ENCODE data around the gene ABCA2.

The ABCA2 gene

GRCh38 chr9:137025517-137025966, 2.5 kb downstream of the ABCA2 start:
- peaks cover 24% of the 10 kb centered on the region for H3K27me3 ChIP-seq (ENCODE audit: control insufficient read depth, insufficient read depth, low read length)
- no peaks in the 10 kb centered on the region for H3K36me3 ChIP-seq (ENCODE audit: control insufficient read depth, insufficient read depth, low read length)
- no peak overlapping the region for H3K9ac ChIP-seq (ENCODE audit: low read length)
- H3K27ac ChIP-seq (ENCODE audit: low read depth, low read length) = no peak overlapping the region
- H3K4me1 ChIP-seq (ENCODE audit: control insufficient read depth, insufficient read depth, low read length) = peaks cover 7% of the 10 kb centered on the region; the same call in 1 of the 2 replicates
- H3K9me3 ChIP-seq (ENCODE audit: control insufficient read depth, insufficient read depth, low read depth, low read length) = no peaks in the 10 kb centered on the region
- no peak overlapping the region for H3K4me3 ChIP-seq (ENCODE audit: low read depth, low read length)

DNA sequence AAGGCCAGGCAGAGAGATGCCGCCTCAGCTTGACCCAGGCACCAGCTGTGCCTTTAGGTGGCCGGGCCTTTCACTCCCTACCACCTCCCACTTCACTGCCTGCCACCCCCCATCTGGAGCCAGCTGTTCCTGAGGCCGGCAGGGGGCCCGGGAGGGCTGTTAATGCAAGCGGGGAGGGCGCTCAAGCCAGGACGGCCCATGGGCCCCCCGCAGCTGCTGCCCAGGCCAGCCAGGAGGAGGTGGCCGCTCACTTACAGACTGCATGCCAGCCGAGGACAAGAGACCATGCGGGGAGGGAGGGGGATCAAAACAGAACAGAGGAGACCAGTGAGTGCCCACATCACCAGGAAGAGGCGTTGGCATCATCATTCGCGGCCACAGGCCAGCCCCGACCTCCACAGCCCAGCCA, 4.5 kb downstream of the ABCA2 start:
- no peak overlapping the region for H3K27ac ChIP-seq (ENCODE audit: low read depth, low read length)
- no peaks in the 10 kb centered on the region for H3K9me3 ChIP-seq (ENCODE audit: control insufficient read depth, insufficient read depth, low read depth, low read length)
- H3K27me3 ChIP-seq (ENCODE audit: control insufficient read depth, insufficient read depth, low read length) = peaks cover 17% of the 10 kb centered on the region
- peaks cover 3% of the 10 kb centered on the region; the same call in 1 of the 2 replicates for H3K4me1 ChIP-seq (ENCODE audit: control insufficient read depth, insufficient read depth, low read length)
- no peaks in the 10 kb centered on the region for H3K36me3 ChIP-seq (ENCODE audit: control insufficient read depth, insufficient read depth, low read length)
- H3K9ac ChIP-seq (ENCODE audit: low read length) = no peak overlapping the region
- no peak overlapping the region for H3K4me3 ChIP-seq (ENCODE audit: low read depth, low read length)

DNA sequence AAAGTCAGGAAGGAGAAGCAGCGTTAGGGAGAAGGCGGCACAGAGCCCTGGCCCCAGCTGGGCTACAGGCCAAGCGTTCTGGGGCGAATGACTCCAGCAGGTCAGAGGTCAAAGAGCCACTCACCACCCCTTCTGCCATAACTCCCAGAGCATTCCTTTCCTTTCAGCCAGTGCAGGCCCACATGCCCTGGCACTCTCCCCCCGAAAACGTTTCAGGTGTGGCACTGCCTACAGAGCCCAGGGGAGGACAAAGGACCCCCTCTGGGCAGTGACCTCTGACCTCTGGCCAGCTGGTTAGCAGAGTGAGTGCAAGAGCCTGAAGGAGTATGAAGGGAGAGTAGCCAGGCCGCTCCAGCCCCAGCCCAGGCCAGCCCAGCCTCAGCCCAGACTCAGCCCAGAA, 4.9 kb downstream of the ABCA2 start:
- H3K4me3 ChIP-seq (ENCODE audit: low read depth, low read length) = no peak overlapping the region
- H3K9ac ChIP-seq (ENCODE audit: low read length) = no peak overlapping the region
- H3K36me3 ChIP-seq (ENCODE audit: control insufficient read depth, insufficient read depth, low read length) = no peaks in the 10 kb centered on the region
- peaks cover 3% of the 10 kb centered on the region; the same call in 1 of the 2 replicates for H3K4me1 ChIP-seq (ENCODE audit: control insufficient read depth, insufficient read depth, low read length)
- H3K27me3 ChIP-seq (ENCODE audit: control insufficient read depth, insufficient read depth, low read length) = peaks cover 13% of the 10 kb centered on the region
- H3K27ac ChIP-seq (ENCODE audit: low read depth, low read length) = no peak overlapping the region
- no peaks in the 10 kb centered on the region for H3K9me3 ChIP-seq (ENCODE audit: control insufficient read depth, insufficient read depth, low read depth, low read length)

DNA sequence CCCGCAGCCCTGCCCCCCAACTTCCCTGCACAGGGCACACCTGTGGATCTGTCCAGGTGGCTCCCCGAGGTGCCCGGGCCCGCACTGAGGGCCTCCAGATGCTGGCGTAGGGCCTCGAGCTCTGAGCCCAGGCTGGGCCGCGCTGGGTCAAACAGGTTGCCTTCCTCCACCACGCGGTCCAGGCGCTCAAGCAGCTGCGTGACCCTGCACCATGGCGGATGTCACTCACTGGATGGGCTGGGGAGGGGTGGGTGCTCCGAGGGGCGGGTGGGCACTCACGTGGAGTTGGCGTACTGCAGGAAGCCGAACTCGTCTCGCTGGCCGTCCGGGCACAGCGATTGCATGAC, 5.4 kb downstream of the ABCA2 start:
- Histone ChIP-seq H3K4me1 (ENCODE audit: control insufficient read depth, insufficient read depth, low read length) (peaks cover 3% of the 10 kb centered on the region; the same call in 1 of the 2 replicates), H3K36me3 (ENCODE audit: control insufficient read depth, insufficient read depth, low read length) (no peaks in the 10 kb centered on the region), H3K9ac (ENCODE audit: low read length) (no peak overlapping the region), H3K4me3 (ENCODE audit: low read depth, low read length) (no peak overlapping the region), H3K9me3 (ENCODE audit: control insufficient read depth, insufficient read depth, low read depth, low read length) (no peaks in the 10 kb centered on the region), H3K27me3 (ENCODE audit: control insufficient read depth, insufficient read depth, low read length) (peaks cover 13% of the 10 kb centered on the region), H3K27ac (ENCODE audit: low read depth, low read length) (no peak overlapping the region)

- Histone ChIP-seq H3K9ac (ENCODE audit: low read length) (no peak overlapping the region), H3K36me3 (ENCODE audit: control insufficient read depth, insufficient read depth, low read length) (0 out of 2 replicates have a peak, but pooled peaks cover 3% of the 10 kb centered on the region), H3K9me3 (ENCODE audit: control insufficient read depth, insufficient read depth, low read depth, low read length) (no peaks in the 10 kb centered on the region), H3K4me1 (ENCODE audit: control insufficient read depth, insufficient read depth, low read length) (peaks cover 3% of the 10 kb centered on the region; the same call in 1 of the 2 replicates), H3K27ac (ENCODE audit: low read depth, low read length) (no peak overlapping the region), H3K27me3 (ENCODE audit: control insufficient read depth, insufficient read depth, low read length) (peaks cover 7% of the 10 kb centered on the region), H3K4me3 (ENCODE audit: low read depth, low read length) (no peak overlapping the region)
These were observed 5.9 kb downstream of the ABCA2 start for GRCh38 chr9:137021979-137022661.

GRCh38 chr9:137021568-137021978, 6.5 kb downstream of the ABCA2 start:
- no peaks in the 10 kb centered on the region for H3K9me3 ChIP-seq (ENCODE audit: control insufficient read depth, insufficient read depth, low read depth, low read length)
- no peak overlapping the region for H3K4me3 ChIP-seq (ENCODE audit: low read depth, low read length)
- peaks cover 2% of the 10 kb centered on the region; the same call in 1 of the 2 replicates for H3K27me3 ChIP-seq (ENCODE audit: control insufficient read depth, insufficient read depth, low read length)
- H3K27ac ChIP-seq (ENCODE audit: low read depth, low read length) = no peak overlapping the region
- no peak overlapping the region for H3K9ac ChIP-seq (ENCODE audit: low read length)
- 0 out of 2 replicates have a peak, but pooled peaks cover 4% of the 10 kb centered on the region for H3K36me3 ChIP-seq (ENCODE audit: control insufficient read depth, insufficient read depth, low read length)
- H3K4me1 ChIP-seq (ENCODE audit: control insufficient read depth, insufficient read depth, low read length) = peaks cover 3% of the 10 kb centered on the region; the same call in 1 of the 2 replicates

DNA sequence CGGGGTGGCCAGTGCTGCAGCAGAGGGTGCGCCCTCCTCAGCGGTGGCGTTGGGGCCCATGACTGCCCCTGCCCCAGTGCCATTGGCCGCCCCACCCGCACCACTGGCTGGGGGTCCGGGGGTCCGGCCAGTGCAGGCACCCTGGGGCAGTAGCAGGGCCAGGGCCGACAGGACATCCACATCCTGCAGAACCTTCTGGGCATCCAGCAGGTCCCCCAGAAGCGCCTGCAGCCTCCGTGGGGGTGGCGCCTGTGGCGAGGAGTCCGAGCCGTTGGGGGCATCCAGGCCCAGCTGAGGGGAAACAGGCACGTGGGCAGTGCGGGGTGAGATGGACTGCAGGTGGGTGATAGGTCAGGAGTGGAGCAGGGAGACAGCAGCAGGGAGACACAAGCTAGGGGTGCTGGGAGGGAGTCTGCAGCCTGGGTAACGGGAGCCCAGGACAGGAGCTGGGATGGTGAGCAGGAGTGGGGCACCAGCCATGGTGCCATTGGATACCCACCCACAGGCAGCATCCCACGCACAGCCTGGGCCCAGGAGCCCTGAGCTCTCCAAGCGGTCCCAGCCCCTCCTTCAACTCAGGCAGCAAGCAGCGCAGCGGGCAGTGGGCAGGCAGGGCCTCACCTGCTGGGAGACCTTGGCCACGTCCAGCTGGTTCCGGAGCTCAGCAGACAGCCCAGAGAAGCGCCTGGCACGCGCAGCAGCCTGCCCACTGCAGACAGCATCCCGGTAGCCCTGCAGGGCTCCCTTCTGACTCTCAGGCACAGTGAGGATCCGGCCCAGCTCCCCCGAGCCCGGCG, 7.1 kb downstream of the ABCA2 start:
- Histone ChIP-seq H3K27ac (ENCODE audit: low read depth, low read length) (no peak overlapping the region), H3K9ac (ENCODE audit: low read length) (no peak overlapping the region), H3K4me3 (ENCODE audit: low read depth, low read length) (no peak overlapping the region), H3K36me3 (ENCODE audit: control insufficient read depth, insufficient read depth, low read length) (0 out of 2 replicates have a peak, but pooled peaks cover 4% of the 10 kb centered on the region), H3K27me3 (ENCODE audit: control insufficient read depth, insufficient read depth, low read length) (no peaks in the 10 kb centered on the region), H3K4me1 (ENCODE audit: control insufficient read depth, insufficient read depth, low read length) (peaks cover 3% of the 10 kb centered on the region; the same call in 1 of the 2 replicates), H3K9me3 (ENCODE audit: control insufficient read depth, insufficient read depth, low read depth, low read length) (no peaks in the 10 kb centered on the region)

GRCh38 chr9:137019891-137020683, 8.0 kb downstream of the ABCA2 start:
- Histone ChIP-seq H3K4me3 (ENCODE audit: low read depth, low read length) (no peak overlapping the region), H3K27me3 (ENCODE audit: control insufficient read depth, insufficient read depth, low read length) (no peaks in the 10 kb centered on the region), H3K27ac (ENCODE audit: low read depth, low read length) (no peak overlapping the region), H3K9ac (ENCODE audit: low read length) (no peak overlapping the region), H3K4me1 (ENCODE audit: control insufficient read depth, insufficient read depth, low read length) (peaks cover 3% of the 10 kb centered on the region; the same call in 1 of the 2 replicates), H3K9me3 (ENCODE audit: control insufficient read depth, insufficient read depth, low read depth, low read length) (no peaks in the 10 kb centered on the region), H3K36me3 (ENCODE audit: control insufficient read depth, insufficient read depth, low read length) (0 out of 2 replicates have a peak, but pooled peaks cover 4% of the 10 kb centered on the region)

DNA sequence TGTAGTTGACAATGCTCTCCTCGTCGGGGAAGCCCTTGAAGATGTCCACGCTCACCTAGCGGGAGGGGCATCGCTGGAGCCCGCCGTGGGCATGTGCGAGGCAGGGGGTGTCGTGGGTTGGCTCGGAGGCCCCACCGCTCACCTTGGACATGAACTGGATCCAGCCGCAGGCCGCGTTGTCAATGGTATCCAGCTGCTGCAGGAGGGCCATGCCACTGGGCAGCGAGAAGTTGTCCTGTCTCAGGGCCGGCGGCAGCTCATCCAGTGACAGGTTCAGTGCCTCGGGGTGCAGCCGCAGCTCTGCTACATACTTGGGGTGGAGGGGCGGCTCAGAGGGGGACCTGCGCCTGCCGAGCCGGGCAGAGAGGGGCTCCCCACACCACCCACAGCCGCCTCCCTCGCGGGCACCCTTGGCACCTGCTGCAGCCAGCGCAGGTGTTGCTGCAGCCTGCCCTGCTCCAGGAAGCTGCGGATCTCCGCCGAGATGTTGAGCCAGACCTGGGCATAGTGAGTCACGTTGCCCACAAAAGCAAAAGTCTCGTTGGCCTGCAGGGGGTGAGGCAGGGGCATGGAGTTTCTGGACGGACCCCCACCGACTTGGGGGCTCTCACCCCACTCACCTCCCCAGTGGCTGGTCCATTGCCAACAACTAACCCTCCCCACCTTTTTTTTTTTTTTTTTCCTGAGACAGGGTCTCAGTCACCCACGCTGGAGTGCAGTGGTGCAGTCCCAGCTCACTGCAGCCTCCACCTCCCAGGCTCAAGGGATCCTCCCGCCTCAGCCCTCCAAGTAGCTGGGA, 9.1 kb downstream of the ABCA2 start:
- Histone ChIP-seq H3K27ac (ENCODE audit: low read depth, low read length) (no peak overlapping the region), H3K9me3 (ENCODE audit: control insufficient read depth, insufficient read depth, low read depth, low read length) (no peaks in the 10 kb centered on the region), H3K9ac (ENCODE audit: low read length) (no peak overlapping the region), H3K4me1 (ENCODE audit: control insufficient read depth, insufficient read depth, low read length) (peaks cover 3% of the 10 kb centered on the region; the same call in 1 of the 2 replicates), H3K36me3 (ENCODE audit: control insufficient read depth, insufficient read depth, low read length) (0 out of 2 replicates have a peak, but pooled peaks cover 4% of the 10 kb centered on the region), H3K27me3 (ENCODE audit: control insufficient read depth, insufficient read depth, low read length) (no peaks in the 10 kb centered on the region), H3K4me3 (ENCODE audit: low read depth, low read length) (no peak overlapping the region)

All from HUES6 (cell line).